ENCODE data around the gene ZNF107.

Gene ZNF107

DNA sequence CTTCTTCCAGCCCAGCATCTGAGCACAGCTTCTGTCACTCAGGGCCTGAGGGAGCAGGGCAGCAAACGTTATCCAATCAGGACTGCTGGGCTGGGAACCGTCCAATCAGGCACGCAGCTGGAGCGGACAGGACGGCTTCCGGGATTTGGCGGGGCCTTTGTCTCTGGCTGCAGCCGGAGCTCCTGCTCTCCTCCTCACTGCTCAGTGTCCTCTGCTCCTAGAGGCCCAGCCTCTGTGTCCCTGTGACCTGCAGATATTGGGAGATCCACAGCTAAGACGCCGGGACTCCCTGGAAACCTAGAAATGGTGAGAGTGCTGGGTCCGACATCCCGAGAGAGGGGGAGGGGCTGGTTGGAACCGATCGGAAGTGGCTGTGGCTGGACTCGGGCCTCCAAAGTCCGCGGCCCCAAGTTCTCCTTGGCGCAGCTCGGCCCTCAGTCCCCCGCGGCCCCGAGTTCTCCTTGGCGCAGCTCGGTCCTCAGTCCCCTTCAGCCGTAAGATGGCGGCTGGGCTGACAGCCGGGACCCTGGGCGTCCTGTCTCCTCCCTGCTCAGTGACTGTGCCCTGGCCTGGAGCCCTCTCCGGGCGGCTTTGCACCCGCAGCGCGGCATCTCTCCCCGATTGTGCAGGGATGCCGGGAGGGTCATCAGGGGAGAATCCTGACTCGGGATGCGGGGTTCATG is at the start of gene ZNF107:
TSS of gene ZNF107 (plus strand) at position 154 of the 683 bp plus-strand sequence. CDS start at position 304, 150 bp downstream.
- TF ChIP-seq, protein P1, sequence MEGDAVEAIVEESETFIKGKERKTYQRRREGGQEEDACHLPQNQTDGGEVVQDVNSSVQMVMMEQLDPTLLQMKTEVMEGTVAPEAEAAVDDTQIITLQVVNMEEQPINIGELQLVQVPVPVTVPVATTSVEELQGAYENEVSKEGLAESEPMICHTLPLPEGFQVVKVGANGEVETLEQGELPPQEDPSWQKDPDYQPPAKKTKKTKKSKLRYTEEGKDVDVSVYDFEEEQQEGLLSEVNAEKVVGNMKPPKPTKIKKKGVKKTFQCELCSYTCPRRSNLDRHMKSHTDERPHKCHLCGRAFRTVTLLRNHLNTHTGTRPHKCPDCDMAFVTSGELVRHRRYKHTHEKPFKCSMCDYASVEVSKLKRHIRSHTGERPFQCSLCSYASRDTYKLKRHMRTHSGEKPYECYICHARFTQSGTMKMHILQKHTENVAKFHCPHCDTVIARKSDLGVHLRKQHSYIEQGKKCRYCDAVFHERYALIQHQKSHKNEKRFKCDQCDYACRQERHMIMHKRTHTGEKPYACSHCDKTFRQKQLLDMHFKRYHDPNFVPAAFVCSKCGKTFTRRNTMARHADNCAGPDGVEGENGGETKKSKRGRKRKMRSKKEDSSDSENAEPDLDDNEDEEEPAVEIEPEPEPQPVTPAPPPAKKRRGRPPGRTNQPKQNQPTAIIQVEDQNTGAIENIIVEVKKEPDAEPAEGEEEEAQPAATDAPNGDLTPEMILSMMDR (IDR thresholded peaks at IDR 0.05; ENCODE audit: borderline replicate concordance, insufficient read depth, low read depth, low read length) = no peak
- peak within 1 kb of the TSS; percentile 94 for H3K4me3 ChIP-seq (ENCODE audit: low read depth, low read length)

DNA sequence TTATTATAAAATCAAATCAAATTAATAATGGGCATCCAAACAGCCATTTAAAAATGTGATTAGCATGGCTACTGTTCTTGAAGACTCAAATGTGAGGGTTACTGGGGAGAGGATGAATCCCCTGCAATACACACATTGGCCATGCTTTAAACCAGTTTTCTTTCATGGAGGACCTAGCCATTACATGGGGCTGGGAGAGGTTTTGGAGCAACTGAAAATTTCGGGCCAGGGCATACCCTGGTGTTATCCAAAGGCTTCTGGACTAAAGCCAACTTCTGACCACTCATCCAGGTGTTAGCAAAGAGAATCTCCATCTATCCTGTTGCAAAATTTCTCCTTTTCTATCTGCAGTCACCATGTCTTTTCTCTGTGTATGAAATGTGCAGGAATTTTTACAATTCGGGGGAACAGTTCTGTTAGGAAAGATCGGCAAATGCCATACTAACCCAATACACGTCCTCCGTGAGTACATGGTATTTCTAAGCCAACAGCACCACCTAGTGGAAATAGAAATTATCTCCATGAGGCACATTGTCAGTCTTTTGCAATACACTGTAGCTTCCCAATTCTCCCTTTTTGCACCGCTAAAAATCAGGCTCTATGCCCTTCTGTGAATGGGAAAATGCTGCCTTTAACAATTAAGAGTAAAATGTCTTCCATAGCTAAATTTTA is 47.0 kb upstream of the ZNF107 start:
- TF ChIP-seq, protein P1 (IDR thresholded peaks at IDR 0.05; ENCODE audit: borderline replicate concordance, insufficient read depth, low read depth, low read length) = no peak
- no peak overlapping the region for H3K4me3 ChIP-seq (ENCODE audit: low read depth, low read length)

DNA sequence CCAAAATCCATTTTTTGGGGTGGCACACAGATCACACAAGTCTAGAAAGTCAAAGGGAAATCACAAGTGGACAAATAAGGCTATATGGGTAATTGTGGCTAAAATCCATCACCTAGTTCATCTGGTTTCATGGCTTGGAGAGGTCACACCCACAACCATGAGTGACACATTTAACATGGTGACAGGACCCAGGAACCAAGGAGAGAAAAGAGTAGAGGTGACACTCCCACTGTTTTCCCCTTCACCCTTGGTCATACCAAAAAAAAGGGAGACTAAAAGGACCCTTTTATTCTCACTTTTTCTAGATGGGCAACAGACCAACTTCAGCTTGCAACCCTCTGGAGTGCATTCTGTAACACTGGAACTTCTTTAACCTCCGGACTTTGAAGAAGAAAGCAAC is 46.2 kb upstream of the ZNF107 start:
- TF ChIP-seq, protein P1 (IDR thresholded peaks at IDR 0.05; ENCODE audit: borderline replicate concordance, insufficient read depth, low read depth, low read length) = no peak

DNA sequence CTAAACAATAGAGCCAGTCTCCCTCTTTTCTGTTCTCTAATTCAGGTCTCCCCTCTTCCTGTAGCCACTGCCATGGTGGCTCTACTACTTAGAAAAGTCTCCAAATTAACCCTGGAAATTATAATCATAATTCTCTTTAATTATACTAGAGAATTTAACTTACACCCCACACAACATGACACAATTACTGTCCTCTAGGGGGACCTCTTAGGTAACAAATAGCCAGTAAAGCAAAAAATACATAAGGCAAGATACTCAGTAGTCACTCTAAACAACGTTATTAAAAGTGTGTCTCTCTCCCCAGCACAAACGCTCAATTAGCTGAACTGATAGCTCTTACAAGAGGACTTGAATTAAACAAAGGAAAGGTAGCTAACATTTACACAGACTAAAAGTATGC is 44.3 kb upstream of the ZNF107 start:
- H3K4me3 ChIP-seq (ENCODE audit: low read depth, low read length) = no peak overlapping the region
- TF ChIP-seq, protein P1 (IDR thresholded peaks at IDR 0.05; ENCODE audit: borderline replicate concordance, insufficient read depth, low read depth, low read length) = no peak

More for the DNA sequence above, 46.2 kb upstream of the ZNF107 start:
- H3K4me3 ChIP-seq (ENCODE audit: low read depth, low read length) = no peak overlapping the region

DNA sequence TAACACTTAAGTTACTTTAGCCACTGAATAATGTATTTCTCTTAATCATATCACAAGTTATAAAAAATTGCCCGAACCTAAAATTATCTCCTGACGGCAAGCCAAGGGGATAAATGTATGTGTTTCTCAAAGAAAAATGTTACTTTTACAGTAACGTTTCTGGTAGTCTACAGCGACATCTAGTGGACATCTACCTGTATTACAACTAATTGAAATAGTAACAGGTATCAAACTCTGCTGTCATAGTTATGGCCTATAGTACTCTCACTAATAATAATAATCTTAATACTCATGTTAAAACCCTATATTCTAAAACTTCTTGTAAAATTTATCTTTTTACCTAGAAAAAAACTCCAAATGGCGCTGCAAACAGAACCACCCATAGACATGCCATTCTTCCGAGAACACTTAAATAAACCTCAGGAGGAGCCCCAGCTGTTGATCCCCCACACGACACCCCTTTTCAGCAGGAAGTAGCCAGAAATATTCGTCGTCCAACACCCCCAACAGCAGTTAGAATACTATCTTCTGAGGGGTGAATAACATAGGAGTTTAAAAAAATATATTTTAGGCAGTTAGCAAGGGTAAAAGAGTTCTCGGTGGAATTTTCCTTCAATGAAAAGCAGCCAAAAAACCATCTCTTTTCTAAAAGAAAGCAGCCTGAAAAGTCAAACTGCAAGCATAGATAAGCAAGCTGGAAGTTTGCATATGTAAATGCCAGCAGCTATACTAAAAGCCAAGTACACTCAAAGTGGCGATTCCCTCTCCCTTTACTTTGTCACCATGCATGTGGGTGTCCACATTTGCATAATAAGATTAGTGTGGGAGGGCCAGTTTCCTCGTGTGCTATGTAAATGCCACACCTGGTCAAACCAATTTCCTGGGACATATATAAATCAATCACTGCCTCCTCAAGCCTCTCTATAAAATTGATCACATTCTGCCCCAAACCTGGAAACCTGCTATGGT is 40.5 kb upstream of the ZNF107 start:
- no peak overlapping the region for H3K4me3 ChIP-seq (ENCODE audit: low read depth, low read length)
- TF ChIP-seq, protein P1 (IDR thresholded peaks at IDR 0.05; ENCODE audit: borderline replicate concordance, insufficient read depth, low read depth, low read length) = 0 out of 2 replicates have a peak, but pooled peaks have one; percentile 22

DNA sequence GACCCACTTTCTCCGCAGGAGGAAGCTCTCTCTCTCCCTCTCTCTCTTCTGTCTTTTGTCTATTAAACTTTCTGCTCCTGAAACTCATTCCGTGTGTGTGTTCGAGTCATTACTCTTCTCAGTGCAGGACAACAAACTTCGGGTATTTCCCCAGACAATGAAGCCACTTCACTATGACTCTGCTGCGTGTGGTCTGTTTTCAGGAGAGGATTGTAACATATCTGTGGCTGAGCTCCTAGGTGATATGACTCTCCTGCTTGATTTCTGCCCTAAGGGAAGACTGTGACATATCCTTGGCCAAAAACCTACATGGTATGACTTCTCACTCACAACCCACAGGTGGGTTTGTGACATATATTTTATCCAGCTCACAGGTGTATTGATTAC is 39.9 kb upstream of the ZNF107 start:
- H3K4me3 ChIP-seq (ENCODE audit: low read depth, low read length) = no peak overlapping the region
- TF ChIP-seq, protein P1 (IDR thresholded peaks at IDR 0.05; ENCODE audit: borderline replicate concordance, insufficient read depth, low read depth, low read length) = no peak

Measured in GM12875 (cell line).